Endothelial cell (in vitro differentiated cells): Measurements from ENCODE around the gene YIF1B. TPM values are rescaled to one million over a fixed set of nuclear protein-coding genes. Genes with fewer than 3 reads are reported as not detected.
"Not testable (repeated sequence)": the region's sequence is repeated elsewhere in the genome, so short reads cannot be mapped to it uniquely, and the experiment has no call there.

Source experiments
- DNase-seq: peaks from one replicate; pipeline ENCODE4 v3.0.0; 2021; ENCODE audit warnings: low spot score
- H3K27ac Mint-ChIP-seq: one replicate; pipeline ENCODE4 v1.8.0; 2021; ENCODE audit warnings: mixed read lengths, inconsistent platforms; ENCODE audit not compliant: unreplicated experiment
- H3K27me3 Mint-ChIP-seq: one replicate; pipeline ENCODE4 v1.8.0; 2021; ENCODE audit warnings: mild to moderate bottlenecking, moderate library complexity, mixed read lengths, inconsistent platforms; ENCODE audit not compliant: unreplicated experiment
- H3K36me3 Mint-ChIP-seq: one replicate; pipeline ENCODE4 v1.8.0; 2021; ENCODE audit warnings: mild to moderate bottlenecking, low read depth, mixed read lengths, inconsistent platforms; ENCODE audit not compliant: unreplicated experiment
- H3K4me1 Mint-ChIP-seq: one replicate; pipeline ENCODE4 v1.8.0; 2021; ENCODE audit warnings: mild to moderate bottlenecking, mixed read lengths, inconsistent platforms; ENCODE audit not compliant: unreplicated experiment
- H3K4me3 Mint-ChIP-seq: one replicate; pipeline ENCODE4 v1.8.0; 2021; ENCODE audit warnings: mild to moderate bottlenecking, mixed read lengths, inconsistent platforms; ENCODE audit not compliant: unreplicated experiment
- H3K9me3 Mint-ChIP-seq: one replicate; pipeline ENCODE4 v1.8.0; 2021; ENCODE audit warnings: mixed read lengths, inconsistent platforms; ENCODE audit not compliant: unreplicated experiment
- CTCF ChIP-seq: fragments of 200-600 bp; sonication (generic); IDR thresholded peaks from one replicate; pipeline ENCODE4 v1.5.0; 2021; ENCODE audit warnings: antibody characterized with exemption; ENCODE audit not compliant: unreplicated experiment
- total RNA-seq: library from RNA; stranded (reverse); fragmentation: NEBNext Ultra II Directional; extraction: Animal tissue kit (Norgen Biotek cat#: 25700); gene quantifications from one replicate; pipeline ENCODE4 v1.2.1, GENCODE V29; 2021; ENCODE audit not compliant: unreplicated experiment

The YIF1B gene
- total RNA-seq, 1 donor from 2014 or later, result 55.2 TPM

- Mint-ChIP-seq H3K27me3 (peaks cover 4% of the 10 kb centered on the region), H3K4me1 (peaks cover 7% of the 10 kb centered on the region), H3K4me3 (no peak overlapping the region), H3K27ac (no peak overlapping the region), H3K9me3 (no peaks in the 10 kb centered on the region), H3K36me3 (peaks cover 2% of the 10 kb centered on the region)
- no peak for DNase-seq
- TF ChIP-seq CTCF, result no peak
These were observed 25.2 kb upstream of the YIF1B start for GRCh38 chr19:38340927-38341326.

GRCh38 chr19:38339011-38339410 lies 23.3 kb upstream of the YIF1B start:
- not testable (repeated sequence) for H3K27me3 Mint-ChIP-seq, H3K27ac Mint-ChIP-seq, H3K4me3 Mint-ChIP-seq, DNase-seq, H3K4me1 Mint-ChIP-seq, H3K36me3 Mint-ChIP-seq, H3K9me3 Mint-ChIP-seq

GRCh38 chr19:38337360-38337653 lies 21.6 kb upstream of the YIF1B start:
- Mint-ChIP-seq H3K4me1 (peaks cover 7% of the 10 kb centered on the region), H3K36me3 (no peaks in the 10 kb centered on the region), H3K27me3 (peaks cover 2% of the 10 kb centered on the region), H3K9me3 (no peaks in the 10 kb centered on the region), H3K27ac (no peak overlapping the region), H3K4me3 (peak overlapping the region; percentile 95)
- TF ChIP-seq CTCF, result no peak
- DNase-seq, result no peak

GRCh38 chr19:38336638-38337359 lies 21.1 kb upstream of the YIF1B start:
- H3K27ac Mint-ChIP-seq, result no peak overlapping the region
- peaks cover 2% of the 10 kb centered on the region for H3K27me3 Mint-ChIP-seq
- H3K4me3 Mint-ChIP-seq, result peak overlapping the region; percentile 95
- peaks cover 7% of the 10 kb centered on the region for H3K4me1 Mint-ChIP-seq
- no peak for TF ChIP-seq CTCF
- H3K36me3 Mint-ChIP-seq, result no peaks in the 10 kb centered on the region
- DNase-seq, result peak; percentile 94
- H3K9me3 Mint-ChIP-seq, result no peaks in the 10 kb centered on the region

GRCh38 chr19:38335949-38336637 lies 20.3 kb upstream of the YIF1B start:
- H3K27ac Mint-ChIP-seq, result no peak overlapping the region
- H3K4me1 Mint-ChIP-seq, result peaks cover 7% of the 10 kb centered on the region
- no peaks in the 10 kb centered on the region for H3K9me3 Mint-ChIP-seq
- H3K36me3 Mint-ChIP-seq, result no peaks in the 10 kb centered on the region
- peak; percentile 86 for DNase-seq
- no peak for TF ChIP-seq CTCF
- H3K4me3 Mint-ChIP-seq, result peak overlapping the region; percentile 95
- peaks cover 2% of the 10 kb centered on the region for H3K27me3 Mint-ChIP-seq
